AG10803 (cell line): ENCODE data around the gene TTC23.

ENCODE experiments used
- DNase-seq: peaks from one replicate; pipeline ENCODE4 v3.0.0; 2010; ENCODE audit warnings: low read depth
- H3K4me3 ChIP-seq: 2 replicates; pipeline ENCODE4 v1.5.1; 2011; ENCODE audit warnings: mild to moderate bottlenecking, low read length, control low read depth
- CTCF ChIP-seq: conservative IDR thresholded peaks from 2 replicates; pipeline ENCODE4 v1.5.1; 2011; ENCODE audit warnings: mild to moderate bottlenecking, low read length, control low read depth, inconsistent platforms

The TTC23 gene

GRCh38 chr15:99165956-99166689 is 83.3 kb downstream of the TTC23 start:
- TF ChIP-seq CTCF = no peak
- DNase-seq = no peak
- no peak overlapping the region for H3K4me3 ChIP-seq

GRCh38 chr15:99165020-99165790 is 84.2 kb downstream of the TTC23 start:
- TF ChIP-seq CTCF = no peak
- DNase-seq = no peak
- H3K4me3 ChIP-seq = no peak overlapping the region

GRCh38 chr15:99164119-99164518 is 85.3 kb downstream of the TTC23 start:
- no peak for TF ChIP-seq CTCF
- no peak overlapping the region for H3K4me3 ChIP-seq
- DNase-seq = no peak

- no peak for DNase-seq
- H3K4me3 ChIP-seq = no peak overlapping the region
Observed at GRCh38 chr15:99163271-99164062, 85.9 kb downstream of the TTC23 start.

GRCh38 chr15:99158626-99159412 is 90.6 kb downstream of the TTC23 start:
- DNase-seq = no peak
- H3K4me3 ChIP-seq = no peak overlapping the region
- no peak for TF ChIP-seq CTCF

More at GRCh38 chr15:99163271-99164062, 85.9 kb downstream of the TTC23 start:
- TF ChIP-seq CTCF = no peak

GRCh38 chr15:99157456-99157855 is 91.9 kb downstream of the TTC23 start:
- no peak for TF ChIP-seq CTCF
- DNase-seq = no peak

More at GRCh38 chr15:99157456-99157855, 91.9 kb downstream of the TTC23 start:
- no peak overlapping the region for H3K4me3 ChIP-seq
